CD4-positive, alpha-beta T cell treated with Interleukin-15 for 4 hours (primary cell): ENCODE data around the gene TMEM108.

Experiments used
- DNase-seq: peaks from one replicate; pipeline ENCODE4 v3.0.0-alpha.2; 2020; ENCODE audit warnings: low spot score

Gene TMEM108

GRCh38 chr3:133236901-133237300 is 198.7 kb downstream of the TMEM108 start:
- no peak for DNase-seq

- no peak for DNase-seq
Observed at GRCh38 chr3:133237380-133237779, 199.2 kb downstream of the TMEM108 start.

- DNase-seq, result no peak
Observed at GRCh38 chr3:133238015-133238414, 199.8 kb downstream of the TMEM108 start.

- DNase-seq, result no peak
Observed at GRCh38 chr3:133246119-133246518, 207.9 kb downstream of the TMEM108 start.

- DNase-seq, result no peak
Observed at GRCh38 chr3:133246773-133247172, 208.6 kb downstream of the TMEM108 start.

GRCh38 chr3:133248389-133248788 is 210.2 kb downstream of the TMEM108 start:
- no peak for DNase-seq

- DNase-seq, result no peak
Observed at GRCh38 chr3:133249490-133249889, 211.3 kb downstream of the TMEM108 start.

- DNase-seq, result no peak
Observed at GRCh38 chr3:133254151-133254550, 216.0 kb downstream of the TMEM108 start.

GRCh38 chr3:133254716-133255115 is 216.5 kb downstream of the TMEM108 start:
- no peak for DNase-seq

GRCh38 chr3:133256787-133257483 is 218.7 kb downstream of the TMEM108 start:
- DNase-seq, result no peak

GRCh38 chr3:133258358-133258757 is 220.2 kb downstream of the TMEM108 start:
- DNase-seq, result no peak

- no peak for DNase-seq
Observed at GRCh38 chr3:133259767-133260166, 221.6 kb downstream of the TMEM108 start.

GRCh38 chr3:133262333-133262732 is 224.1 kb downstream of the TMEM108 start:
- DNase-seq, result no peak

GRCh38 chr3:133264920-133265319 is 226.7 kb downstream of the TMEM108 start:
- no peak for DNase-seq

- DNase-seq, result no peak
Observed at GRCh38 chr3:133268726-133269134, 230.5 kb downstream of the TMEM108 start.

- DNase-seq, result no peak
Observed at GRCh38 chr3:133269393-133269792, 231.2 kb downstream of the TMEM108 start.

- no peak for DNase-seq
Observed at GRCh38 chr3:133270631-133271030, 232.4 kb downstream of the TMEM108 start.

- no peak for DNase-seq
Observed at GRCh38 chr3:133271042-133271441, 232.9 kb downstream of the TMEM108 start.

GRCh38 chr3:133271539-133271938 is 233.3 kb downstream of the TMEM108 start:
- no peak for DNase-seq

GRCh38 chr3:133273346-133273745 is 235.2 kb downstream of the TMEM108 start:
- DNase-seq, result no peak

GRCh38 chr3:133274477-133274876 is 236.3 kb downstream of the TMEM108 start:
- DNase-seq, result no peak

- DNase-seq, result no peak
Observed at GRCh38 chr3:133276594-133276993, 238.4 kb downstream of the TMEM108 start.

GRCh38 chr3:133277813-133278212 is 239.6 kb downstream of the TMEM108 start:
- DNase-seq, result no peak
